ENCODE measurements around the gene MEFV. TPM values are rescaled to one million over a fixed set of nuclear protein-coding genes. Genes with fewer than 3 reads are reported as not detected.

Gene MEFV
- total and polyA plus RNA-seq, 2 of the 4 experiments (the other 2 are of a cell fraction) = not detected

GRCh38 chr16:3195975-3196374 is 60.5 kb downstream of the MEFV start:
- WGBS, 2 experiments (ENCODE audit: extremely low coverage in 2 of 2, insufficient read length in 1 of 2) = 86% methylated on average over 6 of the region's 10 CpGs; no CpG with 5 or more reads in 1 of the 2 experiments
- dilution Hi-C loops (cut with HindIII; ENCODE audit: low sequenced_read_pairs, unreplicated experiment) = no loop called here
- no peak overlapping the region for H2BK15ac ChIP-seq (ENCODE audit: low read depth, low read length)

More at GRCh38 chr16:3195975-3196374, 60.5 kb downstream of the MEFV start:
- H3K4me2 ChIP-seq (ENCODE audit: low read depth, low read length) = no peak overlapping the region
- no peak overlapping the region for H3K18ac ChIP-seq (ENCODE audit: low read depth, low read length)
- no peak overlapping the region for H2AK5ac ChIP-seq (ENCODE audit: low read depth, low read length)
- H2BK20ac ChIP-seq (ENCODE audit: low read depth, low read length) = no peak overlapping the region
- no peaks in the 10 kb centered on the region for H3K9me1 ChIP-seq (ENCODE audit: insufficient read depth, low read length)
- ATAC-seq (ENCODE audit: low read depth) (no peak), DNase-seq (no peak)
- no peaks in the 10 kb centered on the region for H3K36me3 ChIP-seq (ENCODE audit: control insufficient read depth, insufficient read depth, low read length)
- H3K23ac ChIP-seq (ENCODE audit: low read depth, low read length) = no peak overlapping the region
- ChIA-PET POLR2A (ENCODE audit: unreplicated experiment) (no interaction called here), CTCF (no interaction called here)
- no peaks in the 10 kb centered on the region for H4K20me1 ChIP-seq (ENCODE audit: insufficient read depth, low read length)
- H3K9ac ChIP-seq (ENCODE audit: low read depth, low read length) = no peak overlapping the region
- TF ChIP-seq POLR2A (IDR thresholded peaks at IDR 0.05; ENCODE audit: low read depth, low read length) (no peak), RAD21 (IDR thresholded peaks at IDR 0.05; ENCODE audit: low read length) (no peak), RFX5 (IDR thresholded peaks at IDR 0.05; ENCODE audit: low read depth, low read length) (no peak), MXI1 (IDR thresholded peaks at IDR 0.05; ENCODE audit: borderline replicate concordance, low read depth, low read length) (no peak), USF2 (IDR thresholded peaks at IDR 0.05; ENCODE audit: low read depth, low read length) (no peak), SMC3 (IDR thresholded peaks at IDR 0.05; ENCODE audit: low read depth, low read length) (no peak), CHD1 (IDR thresholded peaks at IDR 0.05; ENCODE audit: low read depth, low read length) (no peak), NFE2L2 (IDR thresholded peaks at IDR 0.05; ENCODE audit: low read depth, low read length) (no peak), FOS (IDR thresholded peaks at IDR 0.05; ENCODE audit: low read depth, low read length) (no peak), RCOR1 (IDR thresholded peaks at IDR 0.05; ENCODE audit: insufficient replicate concordance, low read length) (no peak), MAFK (IDR thresholded peaks at IDR 0.05; ENCODE audit: low read depth, low read length) (no peak), CEBPB (IDR thresholded peaks at IDR 0.05; ENCODE audit: low read depth, low read length) (no peak), MAZ (IDR thresholded peaks at IDR 0.05; ENCODE audit: borderline replicate concordance, low read depth, low read length) (no peak), BHLHE40 (IDR thresholded peaks at IDR 0.05; ENCODE audit: low read depth, low read length) (no peak)
- TF ChIP-seq, protein P1, sequence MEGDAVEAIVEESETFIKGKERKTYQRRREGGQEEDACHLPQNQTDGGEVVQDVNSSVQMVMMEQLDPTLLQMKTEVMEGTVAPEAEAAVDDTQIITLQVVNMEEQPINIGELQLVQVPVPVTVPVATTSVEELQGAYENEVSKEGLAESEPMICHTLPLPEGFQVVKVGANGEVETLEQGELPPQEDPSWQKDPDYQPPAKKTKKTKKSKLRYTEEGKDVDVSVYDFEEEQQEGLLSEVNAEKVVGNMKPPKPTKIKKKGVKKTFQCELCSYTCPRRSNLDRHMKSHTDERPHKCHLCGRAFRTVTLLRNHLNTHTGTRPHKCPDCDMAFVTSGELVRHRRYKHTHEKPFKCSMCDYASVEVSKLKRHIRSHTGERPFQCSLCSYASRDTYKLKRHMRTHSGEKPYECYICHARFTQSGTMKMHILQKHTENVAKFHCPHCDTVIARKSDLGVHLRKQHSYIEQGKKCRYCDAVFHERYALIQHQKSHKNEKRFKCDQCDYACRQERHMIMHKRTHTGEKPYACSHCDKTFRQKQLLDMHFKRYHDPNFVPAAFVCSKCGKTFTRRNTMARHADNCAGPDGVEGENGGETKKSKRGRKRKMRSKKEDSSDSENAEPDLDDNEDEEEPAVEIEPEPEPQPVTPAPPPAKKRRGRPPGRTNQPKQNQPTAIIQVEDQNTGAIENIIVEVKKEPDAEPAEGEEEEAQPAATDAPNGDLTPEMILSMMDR (conservative IDR thresholded peaks at IDR 0.05; ENCODE audit: low read depth, low read length) = no peak
- TF ChIP-seq, protein P2, sequence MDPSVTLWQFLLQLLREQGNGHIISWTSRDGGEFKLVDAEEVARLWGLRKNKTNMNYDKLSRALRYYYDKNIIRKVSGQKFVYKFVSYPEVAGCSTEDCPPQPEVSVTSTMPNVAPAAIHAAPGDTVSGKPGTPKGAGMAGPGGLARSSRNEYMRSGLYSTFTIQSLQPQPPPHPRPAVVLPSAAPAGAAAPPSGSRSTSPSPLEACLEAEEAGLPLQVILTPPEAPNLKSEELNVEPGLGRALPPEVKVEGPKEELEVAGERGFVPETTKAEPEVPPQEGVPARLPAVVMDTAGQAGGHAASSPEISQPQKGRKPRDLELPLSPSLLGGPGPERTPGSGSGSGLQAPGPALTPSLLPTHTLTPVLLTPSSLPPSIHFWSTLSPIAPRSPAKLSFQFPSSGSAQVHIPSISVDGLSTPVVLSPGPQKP (IDR thresholded peaks at IDR 0.05; ENCODE audit: borderline replicate concordance, low read depth, low read length) = no peak
- H2AFZ ChIP-seq (replicated peaks; ENCODE audit: low read length, poor library complexity) = no peak overlapping the region
- H4K91ac ChIP-seq (ENCODE audit: insufficient read depth, low read depth, low read length) = no peak overlapping the region
- no peak overlapping the region for H3K56ac ChIP-seq (ENCODE audit: extremely low read depth, insufficient read depth, low read length)
- H4K8ac ChIP-seq (ENCODE audit: low read depth in 2 of 2, low read length in 2 of 2) = no peak overlapping the region
- peaks cover 9% of the 10 kb centered on the region; the same call in 1 of the 2 replicates for H3K27me3 ChIP-seq (ENCODE audit: control insufficient read depth, insufficient read depth, low read length)
- H3K4ac ChIP-seq (ENCODE audit: low read depth, low read length) = no peak overlapping the region
- H3K27ac ChIP-seq (ENCODE audit: insufficient read depth, low read length) = no peak overlapping the region
- no TSS peak for BruUV-seq (replicated peaks)
- no peak overlapping the region for H4K5ac ChIP-seq (ENCODE audit: low read depth, low read length)
- in situ Hi-C loops (cut with MboI; ENCODE audit: low sequenced_read_pairs) = no loop called here
- no peak overlapping the region for H3K4me3 ChIP-seq (ENCODE audit: insufficient read depth, low read depth, low read length)
- H3K14ac ChIP-seq (replicated peaks; ENCODE audit: low read depth, low read length) = no peak overlapping the region
- H3K79me1 ChIP-seq (ENCODE audit: low read depth in 1 of 2, low read length in 2 of 2) = no peaks in the 10 kb centered on the region
- no peak overlapping the region for H2BK120ac ChIP-seq (ENCODE audit: low read depth, low read length)
- no peak overlapping the region for H2AK9ac ChIP-seq (replicated peaks; ENCODE audit: low read depth, low read length, poor library complexity)
- H3K9me3 ChIP-seq (ENCODE audit: control insufficient read depth, insufficient read depth, low read length) = no peaks in the 10 kb centered on the region
- H3K4me1 ChIP-seq (ENCODE audit: control insufficient read depth, insufficient read depth, low read length) = peaks cover 2% of the 10 kb centered on the region; the same call in 1 of the 2 replicates
- no peak overlapping the region for H2BK5ac ChIP-seq (ENCODE audit: low read depth, low read length, poor library complexity, severe bottlenecking)
- intact Hi-C loops (cut with micrococcal nuclease) = no loop called here

Data from IMR-90 (cell line).